Stimulated activated CD8-positive, alpha-beta memory T cell treated with anti-CD3 and anti-CD28 coated beads, Interleukin-7, amount 100 ng/mL, for 24 hours (primary cell): ENCODE measurements around the gene PACC1.

Experiments
- DNase-seq: peaks from one replicate; pipeline ENCODE4 v3.0.0-alpha.2; 2020; ENCODE audit warnings: low read depth

Gene PACC1

DNA sequence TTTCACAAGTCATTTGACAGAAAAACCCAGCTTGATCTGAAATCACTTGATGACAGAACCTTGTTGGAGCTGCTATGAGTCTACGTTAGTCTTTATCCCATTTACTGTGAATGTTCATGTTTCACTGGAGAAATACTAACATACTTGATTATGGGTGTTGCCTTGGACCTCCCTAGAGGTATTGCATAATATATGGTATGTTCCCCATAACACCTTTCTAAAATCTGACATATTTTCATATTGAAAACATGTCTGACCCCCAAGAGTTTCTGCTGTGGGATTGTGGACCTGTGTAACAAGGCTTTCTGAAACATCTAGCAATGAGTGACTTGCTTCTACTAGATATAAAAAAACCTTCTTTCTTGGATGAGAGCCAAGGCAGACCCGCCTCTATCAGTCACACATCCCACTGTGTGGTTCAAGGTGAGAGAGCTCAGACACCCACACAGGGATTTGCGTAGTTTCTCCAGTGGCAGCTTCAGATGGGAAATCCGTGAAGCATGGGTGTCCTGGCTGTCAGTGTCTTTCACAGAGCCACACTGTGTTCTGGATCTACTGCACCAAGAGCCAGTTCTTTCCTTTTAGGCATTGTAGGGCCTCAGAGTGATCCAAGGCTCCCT is 22.6 kb upstream of the PACC1 start:
- DNase-seq, result no peak

DNA sequence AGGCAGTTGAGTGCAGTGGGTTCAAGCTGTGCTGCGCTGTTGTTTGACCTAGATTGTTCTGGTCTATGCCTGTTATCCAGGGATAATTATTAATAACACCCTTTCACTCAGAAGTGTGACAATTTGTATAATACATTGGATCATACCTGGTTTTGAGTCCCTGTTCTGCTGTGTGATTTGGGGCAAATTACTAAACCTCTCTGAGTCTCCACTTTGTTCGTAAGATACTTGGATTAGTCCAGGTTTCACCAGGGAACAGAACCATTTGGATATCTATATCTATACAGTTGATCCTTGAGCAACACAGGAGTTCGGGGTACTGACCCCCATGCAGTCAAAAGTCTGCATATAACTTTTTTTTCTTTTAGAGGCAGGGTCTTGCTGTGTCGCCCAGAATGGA is 20.3 kb upstream of the PACC1 start:
- no peak for DNase-seq

DNA sequence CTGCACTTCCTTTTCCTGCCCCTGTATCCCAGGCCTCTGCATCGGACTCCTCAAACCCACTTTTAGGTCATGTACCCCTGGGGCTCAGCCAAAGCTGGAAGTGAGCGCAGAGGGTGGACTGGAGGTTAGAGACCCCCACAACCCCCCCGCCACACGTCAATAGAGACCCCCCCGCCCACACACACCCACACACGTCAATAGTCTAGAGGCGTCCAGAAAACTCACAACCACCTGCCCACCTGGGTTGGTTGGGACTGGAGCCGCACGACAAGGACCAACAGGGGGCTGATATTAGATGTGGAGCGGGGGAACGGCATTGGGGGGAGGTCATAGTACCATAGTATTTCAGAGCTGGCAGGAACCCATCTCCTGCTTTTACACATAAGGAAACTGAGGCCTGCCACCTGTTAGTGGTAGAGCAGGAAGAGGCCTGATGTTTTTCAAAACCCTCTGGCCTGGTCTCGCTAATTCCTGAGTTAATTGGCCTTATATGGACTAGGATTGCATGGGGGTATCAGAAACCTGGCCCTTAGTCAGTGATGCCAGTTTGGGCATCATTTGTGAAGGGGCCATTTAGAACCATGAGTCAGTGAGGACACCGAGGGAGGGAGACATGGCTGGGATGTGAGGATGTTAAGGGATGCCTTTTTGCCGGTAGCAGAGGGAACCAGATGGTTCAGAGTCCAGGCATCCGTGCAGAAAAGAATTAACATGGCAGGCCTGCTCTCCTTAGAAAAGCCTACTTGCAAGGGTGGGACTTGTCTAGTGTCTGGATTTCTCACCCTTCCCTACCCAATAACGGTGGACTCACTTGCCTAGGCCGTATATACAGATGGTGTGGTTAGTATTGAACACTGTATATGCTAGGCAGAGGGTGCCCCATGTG is 19.1 kb upstream of the PACC1 start:
- DNase-seq, result no peak

DNA sequence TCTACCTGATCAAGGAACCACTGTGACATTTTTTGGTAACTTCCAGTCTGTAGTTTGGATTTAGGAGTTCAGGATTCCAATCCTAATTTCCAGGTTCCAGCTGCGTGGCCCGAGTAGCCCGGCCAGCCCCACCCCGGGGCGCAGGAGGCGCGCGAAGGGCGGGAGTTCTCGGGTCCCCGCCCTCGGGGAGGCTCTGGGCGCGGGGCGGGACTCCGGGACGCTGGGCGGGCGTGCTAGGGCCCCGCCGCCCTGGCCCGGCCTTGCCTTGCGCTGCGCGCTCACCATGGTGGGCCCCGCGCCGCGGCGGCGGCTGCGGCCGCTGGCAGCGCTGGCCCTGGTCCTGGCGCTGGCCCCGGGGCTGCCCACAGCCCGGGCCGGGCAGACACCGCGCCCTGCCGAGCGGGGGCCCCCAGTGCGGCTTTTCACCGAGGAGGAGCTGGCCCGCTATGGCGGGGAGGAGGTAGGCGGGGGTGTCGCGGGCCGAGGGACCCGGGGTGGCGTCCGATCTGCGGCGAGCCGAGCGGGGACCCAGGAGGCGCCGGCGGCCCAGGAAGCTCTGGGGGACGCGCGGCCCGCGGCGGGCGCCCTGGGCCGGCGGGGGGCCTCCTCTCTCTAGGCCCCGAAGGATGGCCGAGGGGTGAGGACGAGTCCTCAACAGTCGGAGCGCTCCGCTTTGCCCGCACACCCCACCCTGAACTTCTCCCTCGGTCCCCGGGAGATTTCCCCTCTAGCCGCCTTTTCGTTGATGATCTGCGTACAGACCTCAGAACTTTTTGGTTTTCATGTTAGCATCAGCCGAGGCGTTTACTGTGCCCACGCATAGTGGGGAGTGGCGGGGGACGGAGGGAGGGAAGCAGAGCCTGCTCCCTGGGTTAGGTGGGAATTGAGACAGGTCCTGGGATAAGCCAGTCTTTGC is 18.2 kb upstream of the PACC1 start, which contains the start of gene NENF:
NENF (plus strand) TSS at position 260 of the 916 bp plus-strand sequence; CDS start at position 284, 24 bp downstream.
- peak; percentile 53 for DNase-seq

DNA sequence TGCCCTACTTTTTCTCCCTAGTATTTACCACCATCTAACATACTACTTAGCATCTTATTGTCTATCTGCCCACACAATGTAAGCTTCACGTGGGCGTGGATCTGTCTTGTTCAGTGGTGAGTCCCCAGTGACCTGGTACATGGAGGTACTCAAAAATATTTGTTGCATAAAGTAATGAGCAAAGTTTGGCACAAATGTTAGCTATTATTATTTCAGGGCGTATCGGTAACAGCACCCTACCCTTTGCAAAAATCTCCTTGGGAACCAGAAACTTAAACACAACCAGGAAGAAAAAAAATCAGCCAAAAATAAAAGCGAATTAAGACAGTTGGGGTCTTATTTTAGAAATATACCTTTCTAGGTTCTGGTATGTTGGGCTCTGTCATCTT is 17.6 kb upstream of the PACC1 start:
- DNase-seq, result no peak

DNA sequence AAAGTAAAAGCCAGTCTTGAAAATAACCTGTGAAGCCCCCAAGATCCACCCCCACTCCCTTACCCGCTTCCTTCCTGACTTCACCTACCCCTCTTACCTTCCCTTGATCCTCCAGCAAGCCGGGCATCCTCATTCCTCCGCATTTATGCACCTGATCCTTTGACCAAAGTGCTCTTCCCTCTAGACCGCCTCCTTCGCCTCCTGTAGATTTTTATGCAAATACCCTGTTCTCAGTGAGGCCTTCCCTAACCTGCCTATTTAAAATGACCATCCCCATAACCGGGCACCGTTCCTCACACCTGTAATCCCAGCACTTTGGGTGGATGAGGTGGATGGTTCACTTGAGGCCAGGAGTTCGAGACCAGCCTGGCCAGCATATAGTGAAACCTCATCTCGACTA is 17.0 kb upstream of the PACC1 start:
- DNase-seq, result no peak

DNA sequence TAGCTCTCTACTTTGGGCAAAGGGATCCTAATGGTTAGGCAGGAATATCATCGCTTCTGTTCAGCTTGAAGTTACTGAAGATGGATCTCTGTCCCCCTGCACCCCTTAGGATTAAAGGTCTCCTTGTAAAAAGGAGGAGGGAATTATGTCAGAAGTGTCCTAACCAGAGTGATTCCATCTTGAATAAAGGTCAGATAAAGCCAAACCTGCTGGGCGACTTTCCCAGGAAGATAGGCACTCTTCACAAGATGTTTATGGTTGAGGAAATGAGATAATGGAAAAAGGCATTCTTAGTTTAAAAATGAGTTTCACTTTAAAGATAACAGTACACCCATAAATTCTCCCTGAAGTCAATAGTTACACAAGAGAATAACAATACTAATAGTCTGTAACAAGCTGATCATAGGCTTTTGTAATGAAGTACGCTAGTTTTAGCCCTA is 16.3 kb upstream of the PACC1 start:
- DNase-seq, result no peak

DNA sequence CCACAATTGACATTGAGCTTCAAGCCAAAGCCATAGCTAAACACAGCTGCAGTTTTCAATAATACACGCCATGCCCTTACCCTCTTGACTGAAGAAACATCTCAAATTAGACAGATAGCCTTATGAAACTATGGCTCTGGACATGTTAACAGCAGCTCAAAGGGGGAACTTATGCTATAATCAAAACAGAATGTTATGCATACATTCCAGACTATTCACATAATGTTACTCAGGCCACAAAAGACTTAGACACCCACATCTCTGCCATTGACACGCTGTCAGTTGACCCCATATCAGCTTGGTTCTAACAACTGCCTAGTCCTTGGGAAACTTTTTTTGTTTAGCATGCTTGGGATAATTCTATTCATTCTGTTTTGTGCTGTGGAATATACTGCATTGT is 15.7 kb upstream of the PACC1 start:
- DNase-seq, result no peak

DNA sequence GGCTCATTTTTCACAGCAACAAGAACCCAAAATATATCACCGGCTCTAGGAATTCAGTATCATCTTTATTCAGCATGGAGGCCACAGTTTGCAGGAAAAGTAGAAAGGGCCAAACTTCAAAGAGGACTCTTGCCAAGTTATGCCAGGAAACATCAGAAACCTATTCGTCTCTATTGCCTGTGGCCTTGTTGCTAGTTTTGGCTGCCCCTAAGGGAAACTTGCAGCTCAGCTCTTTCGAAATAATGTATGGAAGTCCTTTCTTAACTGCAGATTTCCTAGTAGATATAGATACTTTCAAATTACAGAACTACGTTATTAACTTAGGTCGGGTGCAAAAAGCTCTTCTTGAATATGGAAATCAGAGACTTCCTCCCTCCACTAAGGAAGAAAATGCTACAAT is 13.8 kb upstream of the PACC1 start:
- no peak for DNase-seq

DNA sequence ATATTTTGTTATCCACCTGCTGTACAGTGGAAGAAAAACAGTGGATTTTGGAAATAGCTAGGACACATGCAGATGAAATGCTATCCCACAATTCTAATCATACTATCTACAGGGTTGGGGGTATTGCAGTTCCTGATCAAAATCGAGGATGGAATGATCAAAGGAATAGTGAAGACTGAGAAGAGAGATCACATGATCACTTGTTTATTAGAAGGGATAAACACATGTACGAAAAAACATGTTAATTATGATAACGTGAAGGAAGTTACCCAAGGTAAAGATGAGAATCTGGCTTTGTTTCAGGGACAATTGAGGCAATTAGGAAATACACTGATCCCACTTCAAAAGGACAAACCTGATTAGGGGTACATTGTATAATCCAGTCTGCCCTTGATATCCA is 9.2 kb upstream of the PACC1 start:
- no peak for DNase-seq

DNA sequence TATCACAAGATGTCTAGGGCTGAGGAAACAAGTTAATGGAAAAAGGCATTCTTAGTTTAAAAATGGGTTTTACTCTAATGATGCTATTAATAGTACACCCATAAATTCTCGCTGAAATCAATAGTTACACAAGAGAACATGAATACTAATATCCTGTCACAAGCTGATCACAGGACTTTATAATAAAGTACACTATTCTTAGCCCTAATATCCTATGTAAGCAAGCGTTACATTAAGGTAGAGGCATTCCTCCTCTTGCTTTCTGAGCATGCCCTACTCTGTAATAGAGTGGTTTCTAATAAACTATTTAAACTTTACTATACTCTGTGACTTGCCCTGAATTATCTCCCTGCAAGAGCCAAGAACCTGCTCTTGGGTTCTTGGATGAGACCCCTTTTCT is 6.5 kb upstream of the PACC1 start:
- DNase-seq, result no peak

DNA sequence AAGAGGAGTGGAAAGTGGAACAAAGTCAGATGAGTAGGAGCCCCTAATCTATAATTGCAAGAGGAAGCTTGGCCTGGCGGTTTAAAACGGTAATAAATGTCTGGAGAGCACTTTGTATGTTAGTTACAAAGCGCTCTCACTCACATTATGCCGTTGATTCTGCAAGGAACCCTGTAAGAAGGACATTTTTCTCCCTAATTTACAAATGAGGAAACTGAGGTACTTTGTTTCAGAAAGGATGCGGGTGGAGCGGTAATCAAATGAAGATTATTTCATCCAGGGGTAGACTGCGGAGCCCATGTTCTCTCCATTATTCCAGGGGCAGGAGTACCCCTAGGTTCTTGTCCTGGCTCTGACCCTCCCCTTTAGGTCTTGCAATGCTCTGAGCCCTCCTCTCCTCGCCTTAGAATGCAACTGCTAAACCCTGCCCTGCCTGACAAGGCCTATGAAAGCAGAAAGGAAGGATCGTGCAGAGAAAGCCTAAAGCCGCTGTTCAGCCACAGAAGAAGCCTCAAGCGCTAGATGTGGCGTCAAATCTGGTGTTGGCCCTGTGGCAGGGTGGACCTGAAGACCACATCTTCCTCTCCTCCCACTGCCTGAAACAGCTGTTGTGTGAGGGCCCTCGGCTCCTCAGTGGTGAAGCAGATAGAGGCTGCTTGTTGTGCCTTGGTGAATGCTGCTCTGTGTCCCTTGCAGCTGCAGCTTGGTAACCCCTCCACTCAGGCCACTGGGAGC is 588 bp upstream of the PACC1 start:
- DNase-seq, result no peak

DNA sequence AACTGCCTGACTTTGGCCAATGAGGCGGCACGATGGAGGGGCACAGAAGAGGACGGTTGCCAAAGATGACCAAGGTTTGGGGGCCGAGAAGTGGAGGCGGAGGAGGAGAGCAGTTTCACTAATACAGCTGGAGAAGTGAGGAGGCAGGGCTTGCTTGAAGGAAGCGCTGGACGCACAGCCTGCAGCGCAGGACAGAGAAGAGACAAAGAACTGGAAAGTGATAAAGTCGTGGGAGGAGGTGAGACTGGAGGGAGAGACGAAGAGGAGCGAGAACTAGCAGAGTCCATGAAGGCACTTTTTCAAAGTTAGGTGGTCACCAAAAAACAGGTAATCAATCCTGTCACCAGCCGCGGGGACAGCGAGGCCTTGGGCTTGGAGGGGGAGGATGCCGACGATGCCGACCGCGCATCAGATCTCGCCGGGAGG is 771 bp downstream of the PACC1 start:
- no peak for DNase-seq

DNA sequence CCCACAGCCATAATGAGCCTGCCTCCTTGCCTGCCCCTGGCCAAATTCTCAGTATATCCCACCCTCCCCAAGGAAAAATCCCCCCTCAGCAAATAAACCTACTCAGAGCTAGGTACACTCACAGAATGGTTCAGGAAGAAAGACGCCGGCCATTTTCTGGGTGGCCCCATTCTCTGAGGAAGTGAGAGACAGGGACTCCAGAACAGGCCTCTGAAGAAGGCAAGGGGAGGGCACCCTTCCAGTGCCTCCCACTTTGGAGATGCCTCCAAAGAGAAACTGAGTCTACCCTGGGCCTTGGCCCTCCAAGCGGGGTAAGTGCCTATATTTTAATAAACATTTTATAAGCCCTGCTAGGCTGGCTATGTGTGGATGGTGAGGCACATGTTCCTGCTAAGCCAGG is 2.3 kb downstream of the PACC1 start:
- no peak for DNase-seq

DNA sequence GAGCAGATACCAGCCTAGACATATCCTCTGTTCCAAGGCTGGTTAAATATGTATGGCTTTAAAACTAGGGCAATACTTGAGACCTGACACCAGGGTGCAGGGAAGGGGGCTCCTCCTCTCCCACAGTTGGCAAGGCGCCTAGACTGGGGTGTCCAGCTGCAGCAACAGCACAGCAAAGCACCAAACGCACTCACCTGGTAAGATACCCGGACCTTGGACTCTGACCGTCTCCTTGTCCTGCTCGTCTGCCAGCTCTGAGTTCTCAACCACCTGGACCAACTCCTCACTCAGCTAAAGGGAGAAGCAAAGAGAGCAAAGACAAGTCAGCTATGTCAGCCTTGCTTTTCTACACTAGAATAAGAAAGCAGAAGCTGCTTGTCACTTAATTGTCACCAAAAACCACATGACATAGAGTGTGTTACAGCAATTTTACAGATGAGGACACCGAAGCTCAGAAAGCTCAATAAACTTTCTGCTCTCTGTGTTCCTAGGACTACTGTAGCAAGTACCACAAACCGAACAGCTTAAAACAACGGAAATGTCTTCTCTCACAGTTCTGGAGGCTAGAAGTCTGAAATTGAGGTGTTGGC is 4.4 kb downstream of the PACC1 start:
- DNase-seq, result no peak

DNA sequence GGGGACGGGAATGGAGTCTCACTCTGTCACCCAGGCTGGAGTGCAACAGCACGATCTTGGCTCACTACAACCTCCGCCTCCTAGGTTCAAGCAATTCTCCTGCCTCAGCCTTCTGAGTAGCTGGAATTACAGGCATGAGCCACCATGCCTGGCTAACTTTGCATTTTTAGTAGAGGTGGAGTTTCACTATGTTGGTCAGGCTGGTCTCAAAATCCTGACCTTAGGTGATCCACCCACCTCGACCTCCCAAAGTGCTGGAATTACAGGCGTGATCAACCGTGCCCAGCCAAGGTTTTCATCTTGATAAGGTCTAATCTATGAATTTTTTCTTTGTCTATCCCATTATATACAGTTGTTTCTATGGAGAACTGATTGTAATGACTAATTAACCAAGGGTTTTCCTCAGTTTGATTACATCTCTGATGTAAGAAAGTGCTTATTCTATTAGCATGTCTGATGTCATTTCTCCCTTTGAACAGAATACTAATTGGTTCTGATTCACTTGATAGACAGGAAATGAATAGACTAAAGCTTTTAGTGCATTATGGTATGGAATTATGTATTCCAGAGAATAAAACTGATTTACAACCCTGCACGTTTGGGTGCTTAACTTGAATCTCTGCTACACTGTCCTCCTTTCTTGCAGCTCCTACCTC is 11.9 kb downstream of the PACC1 start:
- no peak for DNase-seq

DNA sequence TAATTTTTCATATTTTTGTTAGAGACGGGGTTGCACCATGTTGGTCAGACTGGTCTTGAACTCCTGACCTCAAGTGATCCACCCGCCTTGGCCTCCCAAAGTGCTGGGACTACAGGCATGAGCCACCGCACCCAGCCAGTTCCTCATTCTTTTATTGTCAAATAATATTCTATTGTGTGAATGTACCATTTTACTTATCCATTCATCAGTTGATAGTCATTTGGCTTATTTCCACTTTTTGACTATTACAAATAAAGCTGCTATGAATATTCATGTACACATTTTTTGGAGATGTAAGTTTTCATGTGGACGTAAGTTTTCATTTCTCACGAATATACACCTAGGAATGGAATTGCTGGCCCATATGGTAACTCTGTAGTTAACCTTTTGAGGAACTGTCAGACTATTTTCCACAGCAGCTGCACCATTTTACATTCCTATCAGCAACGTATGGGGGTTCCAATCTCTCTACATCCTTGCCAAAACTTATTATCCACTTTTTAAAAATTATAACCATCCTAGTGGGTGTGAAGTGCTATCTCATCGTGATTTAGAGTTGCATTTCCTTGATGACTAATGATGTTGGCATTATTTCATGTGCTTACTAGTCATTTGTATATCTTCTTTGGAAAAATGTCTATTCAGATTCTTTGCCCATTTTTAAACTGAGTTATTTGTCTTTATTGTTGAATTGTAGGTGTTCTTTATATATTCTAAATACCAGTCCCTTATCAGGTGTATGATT is 12.7 kb downstream of the PACC1 start:
- no peak for DNase-seq

DNA sequence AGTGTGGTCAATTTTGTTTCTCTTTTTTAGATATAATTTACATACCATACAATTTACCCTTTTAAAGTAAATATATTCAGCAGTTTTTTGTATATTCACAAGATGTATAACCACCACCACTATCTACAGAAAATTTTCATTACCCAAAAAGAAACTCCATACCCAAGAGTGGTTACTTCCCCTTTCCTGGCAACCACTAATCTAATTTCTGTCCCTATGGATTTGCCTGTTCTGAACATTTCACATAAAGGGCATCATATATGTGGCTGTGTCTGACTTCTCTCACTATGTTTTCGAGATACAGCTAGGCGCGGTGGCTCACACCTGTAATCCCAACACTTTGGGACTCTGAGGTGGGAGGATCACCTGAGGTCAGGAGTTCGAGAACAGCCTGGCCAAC is 13.6 kb downstream of the PACC1 start:
- no peak for DNase-seq

DNA sequence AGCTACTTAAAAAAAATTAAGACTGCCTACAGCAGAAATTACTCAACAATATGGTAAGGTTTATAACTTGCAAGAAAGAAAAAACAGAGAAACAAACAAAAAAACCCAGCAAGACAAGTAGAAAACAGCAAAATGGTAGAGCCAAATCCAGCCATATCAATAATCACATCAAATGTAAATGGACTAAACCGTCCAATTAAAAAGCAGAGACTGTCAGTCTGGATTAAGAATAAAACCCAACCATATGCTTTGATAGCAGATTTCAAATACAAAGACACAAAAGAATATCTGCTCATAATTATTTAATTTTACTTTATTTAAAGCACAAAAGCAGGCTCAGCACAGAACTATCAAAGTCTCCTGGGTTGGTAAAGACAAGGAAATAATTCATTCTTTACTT is 17.5 kb downstream of the PACC1 start:
- DNase-seq, result no peak

DNA sequence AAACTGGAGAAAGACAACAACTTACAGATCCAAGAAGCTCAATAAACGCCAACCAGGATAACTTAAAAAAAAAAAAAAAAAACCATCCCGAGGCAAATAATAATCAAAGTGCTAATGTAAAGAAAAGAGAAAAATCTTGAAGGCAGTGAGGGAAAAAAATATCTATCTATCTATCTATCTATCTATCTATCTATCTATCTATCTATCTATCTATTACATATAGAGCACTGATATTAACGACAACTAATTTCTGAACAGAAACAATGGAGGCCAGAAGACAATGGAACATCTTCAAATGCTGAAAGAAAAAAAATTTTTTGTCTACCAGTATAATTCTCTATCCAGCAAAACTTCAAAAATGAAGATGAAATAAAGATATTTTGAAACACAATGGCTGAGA is 18.0 kb downstream of the PACC1 start:
- no peak for DNase-seq
